Stimulated activated CD4-positive, alpha-beta T cell treated with anti-CD3 and anti-CD28 coated beads, Interleukin-4, amount 100 ng/mL, for 4 hours (primary cell): ENCODE measurements around the gene RPL13A.
A peak's percentile ranks its signal among the peaks of the same experiment; 100 is the strongest.
"Not testable (repeated sequence)": the region's sequence is repeated elsewhere in the genome, so short reads cannot be mapped to it uniquely, and the experiment has no call there.

Source experiments
- DNase-seq, 2 experiments: peaks; one replicate each; pipeline ENCODE4 v3.0.0-alpha.2; 2020

Gene RPL13A

GRCh38 chr19:49456326-49456725, 31.1 kb upstream of the RPL13A start:
- no peak for DNase-seq

GRCh38 chr19:49458567-49458903, 28.9 kb upstream of the RPL13A start:
- DNase-seq: no peak

GRCh38 chr19:49459388-49459787, 28.0 kb upstream of the RPL13A start:
- DNase-seq: no peak

- not testable (repeated sequence) for DNase-seq
Observed at GRCh38 chr19:49461130-49461529, 26.3 kb upstream of the RPL13A start.

GRCh38 chr19:49461656-49462055, 25.8 kb upstream of the RPL13A start:
- no peak for DNase-seq

- DNase-seq: no peak
Observed at GRCh38 chr19:49462492-49462891, 24.9 kb upstream of the RPL13A start.

GRCh38 chr19:49463960-49464740, 23.3 kb upstream of the RPL13A start:
- DNase-seq: no peak

- DNase-seq: no peak
Observed at GRCh38 chr19:49465371-49465770, 22.0 kb upstream of the RPL13A start.

GRCh38 chr19:49468199-49468598, 19.2 kb upstream of the RPL13A start:
- DNase-seq: no peak

GRCh38 chr19:49468746-49469447, 18.5 kb upstream of the RPL13A start:
- DNase-seq: peak in 1 of 2 experiments; percentile 74

GRCh38 chr19:49469828-49470614, 17.4 kb upstream of the RPL13A start:
- DNase-seq: peak; percentile 66 to 68

GRCh38 chr19:49470615-49470978, 16.8 kb upstream of the RPL13A start:
- no peak for DNase-seq

- no peak for DNase-seq
Observed at GRCh38 chr19:49472936-49473335, 14.5 kb upstream of the RPL13A start.

GRCh38 chr19:49473501-49473867, 13.9 kb upstream of the RPL13A start:
- DNase-seq: not testable (repeated sequence)

- peak; percentile 89 to 92 for DNase-seq
Observed at GRCh38 chr19:49473868-49474541, 13.4 kb upstream of the RPL13A start, which contains the start of gene FLT3LG. Gene FLT3LG (plus strand): TSS chr19:49474215. CDS start chr19:49474640, 425 bp downstream.

- no peak for DNase-seq
Observed at GRCh38 chr19:49474542-49474924, 12.9 kb upstream of the RPL13A start.

- DNase-seq: no peak
Observed at GRCh38 chr19:49475191-49475917, 12.1 kb upstream of the RPL13A start.

- peak; percentile 65 to 70 for DNase-seq
Observed at GRCh38 chr19:49475995-49476880, 11.2 kb upstream of the RPL13A start.

GRCh38 chr19:49479975-49480628, 7.3 kb upstream of the RPL13A start:
- no peak for DNase-seq

- DNase-seq: no peak
Observed at GRCh38 chr19:49481020-49481683, 6.3 kb upstream of the RPL13A start.
